Caki2 (cell line): ENCODE results near the gene BEST1. TPM values are rescaled to one million over a fixed set of nuclear protein-coding genes. Genes with fewer than 3 reads are reported as not detected.

Source experiments
- DNase-seq: peaks from one replicate; pipeline ENCODE4 v3.0.0-alpha.2; 2015; ENCODE audit warnings: low read depth
- in situ Hi-C: cut with HindIII; loops from 2 replicates; pipeline ENCODE4 v1.10.0; 2016; ENCODE audit warnings: low sequenced_read_pairs, low pct_unique_long_range_greater_than_20kb, mixed read lengths
- total RNA-seq: library from RNA; depleted of rRNA; stranded (reverse); fragments of >200 nt; shearing (Covaris generic); gene quantifications from 2 replicates; pipeline ENCODE4 v1.2.3, GENCODE V29; 2014; ENCODE audit warnings: low replicate concordance; rRNA removed

The BEST1 gene
- not detected in 2 replicates for total RNA-seq

GRCh38 chr11:61950035-61950547 is at the start of gene BEST1:
Gene BEST1 (plus strand): TSS chr11:61950351. CDS start chr11:61951807, 1,456 bp downstream.
- DNase-seq: no peak
- in situ Hi-C loops: no loop called here

- in situ Hi-C loops: no loop called here
- no peak for DNase-seq
Observed at GRCh38 chr11:61901397-61901796, 48.8 kb upstream of the BEST1 start.

- in situ Hi-C loops: no loop called here
- DNase-seq: no peak
Observed at GRCh38 chr11:61902313-61902712, 47.8 kb upstream of the BEST1 start.

- DNase-seq: no peak
- in situ Hi-C loops: no loop called here
Observed at GRCh38 chr11:61903845-61904244, 46.3 kb upstream of the BEST1 start.

GRCh38 chr11:61904539-61905048 is 45.6 kb upstream of the BEST1 start:
- DNase-seq: no peak
- in situ Hi-C loops: no loop called here

GRCh38 chr11:61905067-61905696 is 45.0 kb upstream of the BEST1 start:
- DNase-seq: no peak
- in situ Hi-C loops: no loop called here

GRCh38 chr11:61905801-61906521 is 44.2 kb upstream of the BEST1 start:
- in situ Hi-C loops: no loop called here
- no peak for DNase-seq

GRCh38 chr11:61906522-61906909 is 43.6 kb upstream of the BEST1 start:
- DNase-seq: no peak
- in situ Hi-C loops: no loop called here

GRCh38 chr11:61907282-61907681 is 42.9 kb upstream of the BEST1 start:
- no peak for DNase-seq
- in situ Hi-C loops: no loop called here

GRCh38 chr11:61907871-61908729 is 42.1 kb upstream of the BEST1 start:
- in situ Hi-C loops: no loop called here
- no peak for DNase-seq

- DNase-seq: no peak
- in situ Hi-C loops: no loop called here
Observed at GRCh38 chr11:61908730-61909316, 41.3 kb upstream of the BEST1 start.

- in situ Hi-C loops: no loop called here
- DNase-seq: no peak
Observed at GRCh38 chr11:61910187-61911127, 39.7 kb upstream of the BEST1 start.

- in situ Hi-C loops: no loop called here
- no peak for DNase-seq
Observed at GRCh38 chr11:61911128-61911700, 38.9 kb upstream of the BEST1 start.

- DNase-seq: no peak
- in situ Hi-C loops: no loop called here
Observed at GRCh38 chr11:61911701-61912529, 38.2 kb upstream of the BEST1 start.

- DNase-seq: no peak
- in situ Hi-C loops: no loop called here
Observed at GRCh38 chr11:61912530-61912898, 37.6 kb upstream of the BEST1 start.

- no peak for DNase-seq
Observed at GRCh38 chr11:61912991-61913698, 37.0 kb upstream of the BEST1 start.

More at GRCh38 chr11:61912991-61913698, 37.0 kb upstream of the BEST1 start:
- in situ Hi-C loops: no loop called here
